ENCODE data around the gene GAGE13. TPM values are rescaled to one million over a fixed set of nuclear protein-coding genes. Genes with fewer than 3 reads are reported as not detected.
"Not testable (repeated sequence)": the region's sequence is repeated elsewhere in the genome, so short reads cannot be mapped to it uniquely, and the experiment has no call there.

The GAGE13 gene
- not detected in 2 replicates for total RNA-seq

GRCh38 chrX:49331282-49331681 lies at the start of gene GAGE13:
Gene GAGE13 (plus strand): TSS chrX:49331582. CDS start chrX:49332738, 1,156 bp downstream.
- not testable (repeated sequence) for H3K4me3 ChIP-seq (ENCODE audit: low read depth, low read length); DNase-seq (ENCODE audit: low read depth); H3K36me3 ChIP-seq (ENCODE audit: control insufficient read depth, insufficient read depth, low read length); H3K27me3 ChIP-seq (ENCODE audit: control insufficient read depth, insufficient read depth, low read length)

GRCh38 chrX:49282647-49283011 lies 48.8 kb upstream of the GAGE13 start:
- Histone ChIP-seq H3K27me3 (ENCODE audit: control insufficient read depth, insufficient read depth, low read length) (no peaks in the 10 kb centered on the region), H3K36me3 (ENCODE audit: control insufficient read depth, insufficient read depth, low read length) (no peaks in the 10 kb centered on the region), H3K4me3 (ENCODE audit: low read depth, low read length) (no peak overlapping the region)
- no peak for DNase-seq (ENCODE audit: low read depth)
- TF ChIP-seq CTCF (IDR thresholded peaks at IDR 0.05; ENCODE audit: insufficient read depth, low read length, poor library complexity, severe bottlenecking): peak; percentile 18

GRCh38 chrX:49284212-49284611 lies 47.2 kb upstream of the GAGE13 start:
- H3K27me3 ChIP-seq (ENCODE audit: control insufficient read depth, insufficient read depth, low read length): no peaks in the 10 kb centered on the region
- H3K36me3 ChIP-seq (ENCODE audit: control insufficient read depth, insufficient read depth, low read length): no peaks in the 10 kb centered on the region
- no peak for DNase-seq (ENCODE audit: low read depth)
- H3K4me3 ChIP-seq (ENCODE audit: low read depth, low read length): no peak overlapping the region
- no peak for TF ChIP-seq CTCF (IDR thresholded peaks at IDR 0.05; ENCODE audit: insufficient read depth, low read length, poor library complexity, severe bottlenecking)

- no peak overlapping the region for H3K4me3 ChIP-seq (ENCODE audit: low read depth, low read length)
- no peaks in the 10 kb centered on the region for H3K27me3 ChIP-seq (ENCODE audit: control insufficient read depth, insufficient read depth, low read length)
- no peak for TF ChIP-seq CTCF (IDR thresholded peaks at IDR 0.05; ENCODE audit: insufficient read depth, low read length, poor library complexity, severe bottlenecking)
- H3K36me3 ChIP-seq (ENCODE audit: control insufficient read depth, insufficient read depth, low read length): no peaks in the 10 kb centered on the region
- no peak for DNase-seq (ENCODE audit: low read depth)
Measured at GRCh38 chrX:49286136-49286535, 45.2 kb upstream of the GAGE13 start.

- no peak for TF ChIP-seq CTCF (IDR thresholded peaks at IDR 0.05; ENCODE audit: insufficient read depth, low read length, poor library complexity, severe bottlenecking)
Measured at GRCh38 chrX:49286581-49286980, 44.8 kb upstream of the GAGE13 start.

GRCh38 chrX:49287665-49288064 lies 43.7 kb upstream of the GAGE13 start:
- H3K27me3 ChIP-seq (ENCODE audit: control insufficient read depth, insufficient read depth, low read length): no peaks in the 10 kb centered on the region
- no peak overlapping the region for H3K4me3 ChIP-seq (ENCODE audit: low read depth, low read length)
- H3K36me3 ChIP-seq (ENCODE audit: control insufficient read depth, insufficient read depth, low read length): no peaks in the 10 kb centered on the region
- DNase-seq (ENCODE audit: low read depth): no peak
- TF ChIP-seq CTCF (IDR thresholded peaks at IDR 0.05; ENCODE audit: insufficient read depth, low read length, poor library complexity, severe bottlenecking): no peak

More at GRCh38 chrX:49286581-49286980, 44.8 kb upstream of the GAGE13 start:
- DNase-seq (ENCODE audit: low read depth): no peak
- Histone ChIP-seq H3K27me3 (ENCODE audit: control insufficient read depth, insufficient read depth, low read length) (no peaks in the 10 kb centered on the region), H3K4me3 (ENCODE audit: low read depth, low read length) (no peak overlapping the region), H3K36me3 (ENCODE audit: control insufficient read depth, insufficient read depth, low read length) (no peaks in the 10 kb centered on the region)
